Neutrophil (primary cell): ENCODE measurements around the gene CRYBG1.

Experiments used
- H3K27ac ChIP-seq: fragments of 200-600 bp; sonication (generic); 2 replicates; pipeline ENCODE4 v1.5.1; 2016; ENCODE audit warnings: mild to moderate bottlenecking, moderate library complexity
- H3K27me3 ChIP-seq: fragments of 200-600 bp; sonication (generic); 2 replicates; pipeline ENCODE4 v1.6.0; 2016; ENCODE audit warnings: mild to moderate bottlenecking
- H3K36me3 ChIP-seq: fragments of 200-600 bp; sonication (generic); 2 replicates; pipeline ENCODE4 v1.5.1; 2017
- H3K4me1 ChIP-seq, 2 experiments: fragments of 200-600 bp in 1 of 2; sonication (generic) in 1 of 2; 1 replicate in 1 of 2; 2 replicates in 1 of 2; pipeline versions ENCODE4 v1.5.1 to v1.6.1; 2013 to 2016; ENCODE audit warnings: low read depth in 1 of 2, low read length in 1 of 2, mild to moderate bottlenecking in 1 of 2, moderate library complexity in 1 of 2; ENCODE audit not compliant: control insufficient read depth in 1 of 2, insufficient read depth in 1 of 2
- H3K4me3 ChIP-seq, 2 experiments: fragments of 200-600 bp in 1 of 2; sonication (generic) in 1 of 2; 1 replicate in 1 of 2; 2 replicates in 1 of 2; pipeline ENCODE4 v1.5.1; 2013 to 2016; ENCODE audit warnings: low read depth in 1 of 2, low read length in 1 of 2, mild to moderate bottlenecking in 1 of 2, moderate library complexity in 1 of 2
- H3K9me3 ChIP-seq: fragments of 200-600 bp; sonication (generic); 2 replicates; pipeline ENCODE4 v1.5.1; 2016
- CTCF ChIP-seq: fragments of 200-600 bp; sonication (generic); IDR thresholded peaks from 2 replicates; pipeline ENCODE4 v1.5.1; 2016; ENCODE audit warnings: antibody characterized with exemption

The CRYBG1 gene

GRCh38 chr6:106516616-106517015 lies 156.1 kb downstream of the CRYBG1 start:
- no peak for TF ChIP-seq CTCF
- H3K36me3 ChIP-seq = no peaks in the 10 kb centered on the region
- peaks cover 85 to 86% of the 10 kb centered on the region in 2 experiments for H3K4me1 ChIP-seq
- H3K27me3 ChIP-seq = no peaks in the 10 kb centered on the region
- peak overlapping the region; percentile 92 for H3K27ac ChIP-seq
- no peak overlapping the region for H3K4me3 ChIP-seq
- H3K9me3 ChIP-seq = no peaks in the 10 kb centered on the region

GRCh38 chr6:106517706-106518105 lies 157.2 kb downstream of the CRYBG1 start:
- TF ChIP-seq CTCF = no peak
- peak overlapping the region; percentile 92 for H3K27ac ChIP-seq
- no peaks in the 10 kb centered on the region for H3K9me3 ChIP-seq
- no peaks in the 10 kb centered on the region for H3K27me3 ChIP-seq
- H3K36me3 ChIP-seq = no peaks in the 10 kb centered on the region
- peak overlapping the region in 1 of 2 experiments; percentile 24 for H3K4me3 ChIP-seq
- H3K4me1 ChIP-seq = peaks cover 94 to 96% of the 10 kb centered on the region in 2 experiments

GRCh38 chr6:106518748-106519147 lies 158.2 kb downstream of the CRYBG1 start:
- Histone ChIP-seq H3K27me3 (no peaks in the 10 kb centered on the region), H3K9me3 (no peaks in the 10 kb centered on the region), H3K4me3 (peak overlapping the region; percentile 57 to 59), H3K4me1 (peaks cover 98% of the 10 kb centered on the region in 2 experiments), H3K27ac (peak overlapping the region; percentile 92), H3K36me3 (no peaks in the 10 kb centered on the region)
- TF ChIP-seq CTCF = no peak

GRCh38 chr6:106519460-106520394 lies 159.2 kb downstream of the CRYBG1 start:
- H3K4me1 ChIP-seq = peaks cover 98% of the 10 kb centered on the region in 2 experiments
- H3K27ac ChIP-seq = peak overlapping the region; percentile 92
- no peaks in the 10 kb centered on the region for H3K27me3 ChIP-seq
- no peaks in the 10 kb centered on the region for H3K36me3 ChIP-seq
- no peaks in the 10 kb centered on the region for H3K9me3 ChIP-seq
- no peak for TF ChIP-seq CTCF
- peak overlapping the region; percentile 57 to 59 for H3K4me3 ChIP-seq

- no peak for TF ChIP-seq CTCF
- H3K4me3 ChIP-seq = peak overlapping the region; percentile 57 to 59
- H3K9me3 ChIP-seq = no peaks in the 10 kb centered on the region
- peak overlapping the region; percentile 92 for H3K27ac ChIP-seq
- H3K36me3 ChIP-seq = peaks cover 6% of the 10 kb centered on the region
- H3K4me1 ChIP-seq = peaks cover 94 to 96% of the 10 kb centered on the region in 2 experiments
- no peaks in the 10 kb centered on the region for H3K27me3 ChIP-seq
Observed at GRCh38 chr6:106520711-106521401, 160.3 kb downstream of the CRYBG1 start.
